ENCODE data around the gene ELOVL2. TPM values are rescaled to one million over a fixed set of nuclear protein-coding genes. Genes with fewer than 3 reads are reported as not detected.
"Not testable (repeated sequence)": the region's sequence is repeated elsewhere in the genome, so short reads cannot be mapped to it uniquely, and the experiment has no call there.

Gene ELOVL2, protein sequence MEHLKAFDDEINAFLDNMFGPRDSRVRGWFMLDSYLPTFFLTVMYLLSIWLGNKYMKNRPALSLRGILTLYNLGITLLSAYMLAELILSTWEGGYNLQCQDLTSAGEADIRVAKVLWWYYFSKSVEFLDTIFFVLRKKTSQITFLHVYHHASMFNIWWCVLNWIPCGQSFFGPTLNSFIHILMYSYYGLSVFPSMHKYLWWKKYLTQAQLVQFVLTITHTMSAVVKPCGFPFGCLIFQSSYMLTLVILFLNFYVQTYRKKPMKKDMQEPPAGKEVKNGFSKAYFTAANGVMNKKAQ
- total RNA-seq: 1.4 TPM
- long read RNA-seq, partial matches to known transcripts: 0 of 2 reads
- long read RNA-seq, other reads (novel, unspliced or antisense): 0 of 2 reads

GRCh38 chr6:11043961-11044711 lies at the start of gene ELOVL2:
Gene ELOVL2 (minus strand): TSS chr6:11044305. CDS start chr6:11044230, 75 bp downstream.
- Histone ChIP-seq H3K27me3 (ENCODE audit: low read depth) (peaks cover 98% of the 10 kb centered on the region), H3K4me1 (peaks cover 12% of the 10 kb centered on the region), H3K9me3 (replicated peaks) (no peaks in the 10 kb centered on the region), H3K27ac (replicated peaks) (peak within 1 kb of the TSS; percentile 52), H3K4me3 (peak within 1 kb of the TSS; percentile 71), H3K36me3 (no peaks in the 10 kb centered on the region)
- TF ChIP-seq CTCF (IDR thresholded peaks at IDR 0.05; ENCODE audit: borderline replicate concordance): peak; percentile 64
- peak; percentile 47 for DNase-seq
- intact Hi-C loops (cut with micrococcal nuclease): no loop called here

DNA sequence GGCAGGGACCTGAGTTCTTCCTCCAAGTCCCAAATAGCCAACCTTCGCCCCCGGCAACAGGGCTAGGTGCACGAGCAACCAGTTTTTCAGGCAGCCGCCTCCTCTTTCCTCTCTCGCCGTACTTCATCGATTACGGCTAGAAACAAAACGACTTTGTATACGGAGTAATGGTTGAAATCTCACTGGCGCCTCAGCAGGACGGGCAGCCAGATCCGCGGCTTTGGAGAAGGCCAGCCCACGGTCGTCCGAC lies 49.2 kb upstream of the ELOVL2 start:
- intact Hi-C loops (cut with micrococcal nuclease): no loop called here
- Histone ChIP-seq H3K4me1 (peaks cover 29% of the 10 kb centered on the region), H3K4me3 (peak overlapping the region; percentile 100), H3K27me3 (ENCODE audit: low read depth) (no peaks in the 10 kb centered on the region), H3K36me3 (no peaks in the 10 kb centered on the region), H3K27ac (replicated peaks) (peak overlapping the region; percentile 100), H3K9me3 (replicated peaks) (no peaks in the 10 kb centered on the region)
- TF ChIP-seq CTCF (IDR thresholded peaks at IDR 0.05; ENCODE audit: borderline replicate concordance): no peak
- no peak for DNase-seq

DNA sequence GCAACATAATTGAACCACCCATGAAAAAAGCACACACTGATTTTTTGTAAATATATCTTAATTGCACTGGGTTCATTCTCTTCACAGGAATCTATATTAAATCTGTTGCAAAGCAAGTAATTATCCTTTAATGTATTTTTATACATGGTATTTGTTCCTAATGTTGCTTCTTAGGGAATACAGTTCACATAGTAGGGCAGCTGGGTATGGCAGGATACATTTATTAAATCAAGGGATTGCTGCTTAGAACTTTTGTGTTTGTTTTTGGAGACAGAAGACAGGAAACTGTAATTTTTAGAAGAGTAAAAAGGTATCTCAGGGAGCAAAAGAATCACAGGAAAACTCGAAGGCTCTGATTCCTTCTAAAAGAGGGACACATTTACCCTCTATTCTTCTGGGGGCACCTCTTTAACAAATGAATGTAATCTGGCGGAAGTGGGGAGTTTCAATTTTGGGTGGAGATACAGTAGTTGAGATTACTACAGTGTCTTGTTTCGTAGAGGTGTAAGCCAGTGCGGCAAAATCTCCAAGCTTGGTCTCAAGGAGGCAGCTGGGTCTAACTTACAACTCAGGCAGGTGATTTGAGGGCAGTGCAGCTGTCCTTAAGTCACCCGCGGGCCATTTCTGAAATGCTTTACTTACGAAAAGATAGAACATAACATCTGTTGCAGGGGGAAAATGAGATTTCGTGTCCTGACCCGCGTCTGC lies 48.7 kb upstream of the ELOVL2 start:
- Histone ChIP-seq H3K9me3 (replicated peaks) (no peaks in the 10 kb centered on the region), H3K27ac (replicated peaks) (peak overlapping the region; percentile 100), H3K4me3 (peak overlapping the region; percentile 100), H3K36me3 (no peaks in the 10 kb centered on the region), H3K27me3 (ENCODE audit: low read depth) (no peaks in the 10 kb centered on the region), H3K4me1 (peaks cover 29% of the 10 kb centered on the region)
- no peak for DNase-seq
- intact Hi-C loops (cut with micrococcal nuclease): no loop called here
- no peak for TF ChIP-seq CTCF (IDR thresholded peaks at IDR 0.05; ENCODE audit: borderline replicate concordance)

DNA sequence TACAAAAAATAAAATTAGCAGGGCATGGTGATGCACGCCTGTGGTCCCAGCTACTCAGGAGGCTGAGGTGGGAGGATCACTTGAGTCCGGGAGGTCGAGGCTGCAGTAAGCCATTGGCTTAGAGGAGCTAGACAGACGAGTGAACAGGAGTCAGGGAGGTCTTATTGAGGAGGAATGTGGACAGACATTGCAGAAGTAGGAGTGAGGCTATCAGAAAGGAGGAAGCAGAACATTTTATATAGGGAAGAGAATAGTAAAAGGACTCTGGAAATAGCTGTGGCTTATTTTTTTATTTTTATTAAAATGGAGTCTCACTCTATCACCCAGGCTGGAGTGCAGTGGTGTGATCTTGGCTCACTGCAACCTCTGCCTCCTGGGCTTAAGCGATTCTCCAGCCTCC lies 47.0 kb upstream of the ELOVL2 start:
- H3K27me3 ChIP-seq (ENCODE audit: low read depth): peaks cover 11% of the 10 kb centered on the region
- H3K4me3 ChIP-seq; H3K27ac ChIP-seq (replicated peaks); intact Hi-C loops (cut with micrococcal nuclease); H3K9me3 ChIP-seq (replicated peaks); H3K36me3 ChIP-seq; DNase-seq: not testable (repeated sequence)
- H3K4me1 ChIP-seq: peaks cover 27% of the 10 kb centered on the region

GRCh38 chr6:11089695-11090094 lies 45.6 kb upstream of the ELOVL2 start:
- no peak for DNase-seq
- Histone ChIP-seq H3K36me3 (no peaks in the 10 kb centered on the region), H3K27ac (replicated peaks) (no peak overlapping the region), H3K9me3 (replicated peaks) (no peaks in the 10 kb centered on the region), H3K4me3 (no peak overlapping the region), H3K4me1 (peaks cover 13% of the 10 kb centered on the region), H3K27me3 (ENCODE audit: low read depth) (peaks cover 20% of the 10 kb centered on the region)
- intact Hi-C loops (cut with micrococcal nuclease): no loop called here
- no peak for TF ChIP-seq CTCF (IDR thresholded peaks at IDR 0.05; ENCODE audit: borderline replicate concordance)

- H3K36me3 ChIP-seq; H3K4me1 ChIP-seq; H3K27ac ChIP-seq (replicated peaks); intact Hi-C loops (cut with micrococcal nuclease); DNase-seq; H3K9me3 ChIP-seq (replicated peaks); H3K4me3 ChIP-seq: not testable (repeated sequence)
- H3K27me3 ChIP-seq (ENCODE audit: low read depth): peaks cover 24% of the 10 kb centered on the region
Observed at GRCh38 chr6:11087141-11087812, 43.2 kb upstream of the ELOVL2 start.

All from left ventricle myocardium inferior (tissue), 1 donor.